K562 (cell line): ENCODE measurements around the gene TRDMT1. TPM values are rescaled to one million over a fixed set of nuclear protein-coding genes. Genes with fewer than 3 reads are reported as not detected.
A peak's percentile ranks its signal among the peaks of the same experiment; 100 is the strongest.

Experiments
- E2F5 ChIP-seq: sonication (generic); formaldehyde crosslinking; IDR thresholded peaks from 2 replicates; pipeline ENCODE4 v1.8.0; 2022; ENCODE audit warnings: mild to moderate bottlenecking, missing genetic modification reagents
- E2F8 ChIP-seq: fragments of 450-650 bp; IDR thresholded peaks from 2 replicates; pipeline ENCODE4 v1.7.1; 2018; ENCODE audit warnings: mild to moderate bottlenecking, low read depth; ENCODE audit not compliant: partially characterized antibody
- HMBOX1 ChIP-seq: sonication (generic); IDR thresholded peaks from 2 replicates; pipeline ENCODE4 v1.6.1; 2016
- JUNB ChIP-seq: fragments of 450-650 bp; formaldehyde crosslinking; conservative IDR thresholded peaks from 2 replicates; pipeline ENCODE4 v1.4.0; 2020; ENCODE audit warnings: mild to moderate bottlenecking
- KLF16 ChIP-seq: IDR thresholded peaks from 2 replicates; pipeline ENCODE4 v1.6.1; 2016; ENCODE audit warnings: antibody characterized with exemption
- MLLT1 ChIP-seq, 2 experiments: fragments of 450-650 bp; IDR thresholded peaks; 2 replicates each; pipeline ENCODE4 v1.6.1; 2016
- NFRKB ChIP-seq: fragments of 450-650 bp; IDR thresholded peaks from 2 replicates; pipeline ENCODE4 v1.6.1; 2016; ENCODE audit warnings: low read depth
- NR4A1 ChIP-seq, 2 experiments: fragments of 250-450 bp in 1 of 2; fragments of 450-650 bp in 1 of 2; sonication (Bioruptor Pico) in 1 of 2; IDR thresholded peaks; 2 replicates each; pipeline versions ENCODE4 v1.4.0 to v1.6.1; 2016 to 2020; ENCODE audit warnings: mild to moderate bottlenecking in 2 of 2, missing compliant biosample characterization in 1 of 2, missing genetic modification characterization in 1 of 2, moderate library complexity in 1 of 2
- POLR2B ChIP-seq: fragments of 450-650 bp; IDR thresholded peaks from 2 replicates; pipeline ENCODE4 v1.6.1; 2018; ENCODE audit warnings: low read depth; ENCODE audit not compliant: partially characterized antibody
- POLR2H ChIP-seq: IDR thresholded peaks from 2 replicates; pipeline ENCODE4 v1.6.1; 2016; ENCODE audit warnings: missing genetic modification characterization, low read depth, mild to moderate bottlenecking, control low read depth, missing compliant biosample characterization, moderate library complexity
- SMARCE1 ChIP-seq: fragments of 450-650 bp; IDR thresholded peaks from 2 replicates; pipeline ENCODE4 v1.7.1; 2016; ENCODE audit warnings: mild to moderate bottlenecking
- SP2 ChIP-seq: IDR thresholded peaks from 2 replicates; pipeline ENCODE4 v1.6.1; 2011; ENCODE audit warnings: mild to moderate bottlenecking, low read depth, low read length, moderate library complexity; ENCODE audit not compliant: poor library complexity, severe bottlenecking; ENCODE audit errors: extremely low read depth
- SUPT5H ChIP-seq: fragments of 450-650 bp; IDR thresholded peaks from 2 replicates; pipeline ENCODE4 v1.6.1; 2016
- TFAM ChIP-seq: fragments of 250-450 bp; sonication (Bioruptor Pico); conservative IDR thresholded peaks from 2 replicates; pipeline ENCODE4 v1.5.0; 2021; ENCODE audit warnings: mild to moderate bottlenecking, moderate library complexity
- USF1 ChIP-seq: sonication (generic); formaldehyde crosslinking; IDR thresholded peaks from 2 replicates; pipeline ENCODE4 v1.9.0; 2022; ENCODE audit warnings: mild to moderate bottlenecking, missing genetic modification reagents
- ZBTB12 ChIP-seq: fragments of 250-450 bp; sonication (Bioruptor Pico); IDR thresholded peaks from 2 replicates; pipeline ENCODE4 v1.4.0; 2020
- ZNF449 ChIP-seq: fragments of 250-450 bp; sonication (Bioruptor Pico); IDR thresholded peaks from 2 replicates; pipeline ENCODE4 v1.8.0; 2022; ENCODE audit warnings: moderate library complexity, mild to moderate bottlenecking, inconsistent platforms
- polyA plus RNA-seq, 8 experiments: library from polyadenylated mRNA; depleted of rRNA in 4 of 8; stranded (reverse) in 5 of 8; unstranded in 3 of 8; fragments of >200 nt; fragmentation: Nextera tagmentation in 2 of 8; fragmentation: Illumina TruSeq in 1 of 8; extraction: Ambion mirVana in 2 of 8; extraction: Trizol in 1 of 8; gene quantifications; 2 replicates each; pipeline versions ENCODE4 v1.2.1 to v1.2.3, GENCODE V29; 2011 to 2014; ENCODE audit warnings: inconsistent platforms in 1 of 8, missing spikeins in 1 of 8
- total RNA-seq, 7 experiments: library from RNA; depleted of rRNA in 6 of 7; stranded (reverse); fragments of >200 nt in 6 of 7; fragmentation: Illumina TruSeq in 2 of 7; extraction: Trizol in 2 of 7; gene quantifications; 2 replicates each; pipeline versions ENCODE4 v1.2.1 to v1.2.3, GENCODE V29; 2011 to 2021; ENCODE audit warnings: low replicate concordance in 1 of 7

TRDMT1 gene
- total and polyA plus RNA-seq, 9 of the 15 experiments (the other 6 are each of a cell fraction or from before 2014, with no cell fraction given), result 5.4 to 12.6 (median 9.3) TPM

- TF ChIP-seq JUNB (CRISPR knock-in tag), result no peak
- TF ChIP-seq USF1 (CRISPR knock-in tag), result no peak
- no peak for TF ChIP-seq E2F5 (CRISPR knock-in tag)
- no peak for TF ChIP-seq NR4A1 (CRISPR knock-in tag; IDR thresholded peaks at IDR 0.05)
- TF ChIP-seq NR4A1 (tag; IDR thresholded peaks at IDR 0.05), result no peak
- 0 out of 2 replicates have a peak, but pooled peaks have one; percentile 17 for TF ChIP-seq HMBOX1
- no peak for TF ChIP-seq TFAM (CRISPR knock-in tag)
- no peak for TF ChIP-seq MLLT1 (IDR thresholded peaks at IDR 0.05)
- TF ChIP-seq NFRKB, result no peak
- peak; percentile 70 for TF ChIP-seq POLR2H (tag)
- TF ChIP-seq ZNF449 (CRISPR knock-in tag), result no peak
- no peak for TF ChIP-seq KLF16
- TF ChIP-seq POLR2B, result peak; percentile 44
- TF ChIP-seq ZBTB12, result no peak
- no peak for TF ChIP-seq SP2
- peak; percentile 17 for TF ChIP-seq E2F8
- 0 out of 2 replicates have a peak, but pooled peaks have one; percentile 55 for TF ChIP-seq SUPT5H
- no peak for TF ChIP-seq SMARCE1
These were observed 37.2 kb upstream of the TRDMT1 start (continued) for GRCh38 chr10:17238445-17239291.
